MG63 (cell line): ENCODE results near the gene CFAP410. TPM values are rescaled to one million over a fixed set of nuclear protein-coding genes. Genes with fewer than 3 reads are reported as not detected.
"Not testable (repeated sequence)": the region's sequence is repeated elsewhere in the genome, so short reads cannot be mapped to it uniquely, and the experiment has no call there.

Experiments
- DNase-seq: peaks from one replicate; pipeline ENCODE4 v3.0.0-alpha.2; 2020
- H3K27me3 ChIP-seq: fragments of 250-450 bp; sonication (Bioruptor Pico); 2 replicates; pipeline ENCODE4 v1.5.1; 2020; ENCODE audit warnings: mild to moderate bottlenecking, moderate library complexity
- H3K36me3 ChIP-seq: fragments of 250-450 bp; sonication (Bioruptor Pico); 2 replicates; pipeline ENCODE4 v1.5.1; 2020; ENCODE audit warnings: mild to moderate bottlenecking, moderate library complexity
- H3K4me3 ChIP-seq: fragments of 250-450 bp; sonication (Bioruptor Pico); 2 replicates; pipeline ENCODE4 v1.5.1; 2020; ENCODE audit warnings: mild to moderate bottlenecking, moderate library complexity
- H3K9me3 ChIP-seq: fragments of 250-450 bp; sonication (Bioruptor Pico); 2 replicates; pipeline ENCODE4 v1.5.1; 2020; ENCODE audit warnings: mild to moderate bottlenecking, moderate library complexity
- total RNA-seq: library from RNA; depleted of rRNA; stranded (reverse); fragments of >200 nt; shearing (Covaris generic); gene quantifications from 2 replicates; pipeline ENCODE4 v1.2.3, GENCODE V29; 2014; ENCODE audit warnings: low replicate concordance

Gene CFAP410
- total RNA-seq, 1 experiment from 2014 or later: 34.9 TPM

DNA sequence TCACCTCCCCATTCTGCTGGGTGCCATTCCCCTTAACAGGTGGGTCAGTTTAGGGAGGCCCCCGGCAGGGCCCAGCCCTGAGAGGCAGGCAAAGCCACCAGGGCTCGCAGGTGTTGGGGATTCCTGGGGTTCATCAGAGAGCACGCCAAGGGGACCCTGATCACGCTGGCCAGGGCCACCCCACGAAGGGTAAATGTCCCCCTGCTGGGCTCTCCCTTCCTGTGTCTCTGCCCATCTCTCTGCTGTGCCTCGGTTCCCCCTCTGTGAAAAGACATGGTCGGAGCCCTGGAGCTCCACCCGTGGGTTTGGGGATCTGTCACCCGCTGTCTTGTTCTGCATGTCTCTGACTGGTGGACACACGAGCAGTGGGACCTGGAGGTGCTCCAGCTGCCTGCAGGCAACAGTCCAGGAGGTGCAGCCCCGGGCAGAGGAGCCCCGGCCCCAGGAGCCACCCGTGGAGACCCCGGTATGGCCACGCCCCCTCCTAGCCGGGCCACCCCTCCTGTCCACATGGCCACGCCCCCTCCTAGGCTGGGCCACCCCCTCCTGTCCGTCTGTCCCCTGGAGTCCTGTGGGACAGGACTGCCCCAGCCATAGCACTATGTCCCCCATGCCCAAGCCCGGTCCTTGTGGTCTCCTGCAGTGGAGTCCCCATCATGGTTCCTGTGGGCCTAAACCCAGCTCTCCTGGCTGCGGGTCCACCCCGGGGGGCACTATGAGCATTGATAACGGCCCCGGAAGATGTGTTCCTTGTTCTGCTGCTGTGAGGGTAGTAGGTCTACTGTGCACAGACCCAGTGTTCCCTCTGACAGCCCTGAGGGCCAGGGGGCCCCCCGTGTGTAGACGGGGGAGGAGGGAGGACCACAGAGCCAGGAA lies 47.0 kb downstream of the CFAP410 start:
- Histone ChIP-seq H3K9me3 (no peaks in the 10 kb centered on the region), H3K36me3 (no peaks in the 10 kb centered on the region), H3K27me3 (no peaks in the 10 kb centered on the region), H3K4me3 (no peak overlapping the region)
- DNase-seq: no peak

DNA sequence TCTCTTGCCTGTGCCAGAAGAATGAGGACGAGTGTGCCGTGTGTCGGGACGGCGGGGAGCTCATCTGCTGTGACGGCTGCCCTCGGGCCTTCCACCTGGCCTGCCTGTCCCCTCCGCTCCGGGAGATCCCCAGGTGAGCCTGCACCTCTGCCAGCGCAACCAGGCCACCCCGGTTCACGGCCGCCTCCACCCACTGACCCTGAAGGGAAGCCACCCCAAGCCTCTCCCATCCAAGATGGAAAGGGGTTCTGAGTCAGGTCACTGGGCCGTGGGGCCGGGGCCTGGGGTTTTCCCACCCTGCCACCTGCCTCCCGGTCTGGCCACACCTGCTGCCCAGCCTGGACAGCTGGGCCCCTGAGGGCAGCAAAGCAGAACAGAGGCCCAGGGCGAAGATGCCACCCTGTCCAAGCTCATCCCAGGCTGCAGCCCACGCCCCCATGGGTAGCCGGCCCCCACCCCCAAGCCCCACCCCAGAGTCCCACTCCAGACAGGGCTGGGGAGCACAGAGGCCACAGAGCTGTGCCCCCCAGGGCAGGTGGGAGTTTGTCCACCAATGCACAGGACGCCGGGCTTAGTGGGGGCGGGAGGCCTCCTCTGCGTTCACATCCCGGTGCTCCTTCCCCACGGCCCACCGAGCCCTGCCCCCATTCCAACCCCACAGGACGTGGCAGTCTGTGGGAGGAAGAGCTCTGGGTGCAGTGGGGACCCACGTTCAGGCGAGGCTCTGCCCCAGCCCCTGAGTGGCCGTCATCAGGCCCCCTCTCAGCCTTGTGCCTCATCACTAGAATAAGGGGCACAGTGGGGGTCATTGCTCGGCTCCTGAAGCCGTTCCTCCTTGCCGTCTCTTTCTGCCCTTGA lies 47.9 kb downstream of the CFAP410 start:
- Histone ChIP-seq H3K9me3 (no peaks in the 10 kb centered on the region), H3K36me3 (no peaks in the 10 kb centered on the region), H3K27me3 (no peaks in the 10 kb centered on the region; the same call in 1 of the 2 replicates), H3K4me3 (no peak overlapping the region)
- no peak for DNase-seq

GRCh38 chr21:44290327-44291077 lies 48.7 kb downstream of the CFAP410 start:
- Histone ChIP-seq H3K4me3 (no peak overlapping the region), H3K27me3 (no peaks in the 10 kb centered on the region; the same call in 1 of the 2 replicates), H3K36me3 (no peaks in the 10 kb centered on the region), H3K9me3 (no peaks in the 10 kb centered on the region)
- no peak for DNase-seq

DNA sequence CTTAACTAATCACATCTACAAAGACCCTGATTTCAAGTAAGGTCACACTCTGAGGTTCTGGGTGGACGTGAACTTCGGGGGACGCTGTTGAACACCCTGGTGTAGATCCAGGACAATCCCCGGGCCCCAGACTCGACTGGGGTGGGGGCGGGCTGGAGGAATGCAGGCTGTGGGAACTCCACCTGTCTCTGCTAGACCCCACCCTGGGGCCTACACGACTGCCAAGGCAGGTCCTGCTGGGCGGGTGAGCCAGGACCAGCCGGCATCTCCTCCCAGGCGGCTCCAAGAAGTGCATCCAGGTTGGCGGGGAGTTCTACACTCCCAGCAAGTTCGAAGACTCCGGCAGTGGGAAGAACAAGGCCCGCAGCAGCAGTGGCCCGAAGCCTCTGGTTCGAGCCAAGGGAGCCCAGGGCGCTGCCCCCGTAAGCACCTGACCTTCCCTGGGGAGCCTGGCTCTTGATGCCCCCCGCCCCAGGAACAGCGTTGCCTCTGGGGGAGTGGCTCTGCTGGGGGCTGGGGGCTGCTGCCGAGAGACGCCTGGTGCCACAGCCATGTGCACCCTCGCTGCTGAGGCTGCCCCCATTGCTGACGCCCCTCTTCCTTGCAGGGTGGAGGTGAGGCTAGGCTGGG lies 49.7 kb downstream of the CFAP410 start:
- Histone ChIP-seq H3K27me3 (no peaks in the 10 kb centered on the region; the same call in 1 of the 2 replicates), H3K36me3 (no peaks in the 10 kb centered on the region), H3K9me3 (no peaks in the 10 kb centered on the region), H3K4me3 (no peak overlapping the region)
- DNase-seq: no peak

DNA sequence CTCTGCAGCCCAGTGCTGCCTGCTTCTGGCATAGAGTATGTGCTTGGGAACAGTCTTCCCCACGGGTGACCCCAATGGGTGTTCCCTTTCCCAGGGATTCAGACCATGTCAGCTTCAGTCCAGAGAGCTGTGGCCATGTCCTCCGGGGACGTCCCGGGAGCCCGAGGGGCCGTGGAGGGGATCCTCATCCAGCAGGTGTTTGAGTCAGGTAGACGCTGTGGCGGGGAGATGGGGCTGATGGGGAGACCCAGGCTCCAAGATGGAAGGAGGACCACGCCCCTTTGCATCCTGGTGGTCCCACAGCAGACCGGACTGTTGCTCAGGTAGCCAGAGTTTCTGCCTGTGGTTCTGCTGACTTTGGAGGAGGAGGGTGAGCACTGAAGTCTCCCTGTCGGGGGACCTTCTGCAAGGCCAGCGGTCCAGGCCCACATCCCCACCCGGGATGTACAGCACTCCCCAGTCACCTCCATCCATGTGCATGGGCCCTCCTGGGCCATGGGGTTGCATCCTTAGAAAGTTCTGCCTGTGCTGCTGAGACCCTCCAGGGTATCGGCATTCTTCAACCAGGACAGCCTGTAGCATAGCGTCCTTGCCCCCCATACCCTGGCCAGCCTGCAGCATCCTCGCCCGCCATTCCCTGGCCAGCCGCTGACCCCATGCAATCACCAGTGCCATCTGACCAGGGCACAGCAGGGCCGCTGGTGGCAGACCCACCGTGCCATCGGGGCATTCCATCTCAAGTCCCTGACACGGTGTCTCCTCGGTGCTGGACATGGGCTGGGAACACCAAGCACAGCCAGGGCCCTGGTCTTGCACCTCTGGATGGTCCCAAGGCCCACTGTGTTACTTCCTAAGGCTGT lies 50.7 kb downstream of the CFAP410 start:
- no peak for DNase-seq
- H3K4me3 ChIP-seq: no peak overlapping the region
- no peaks in the 10 kb centered on the region; the same call in 1 of the 2 replicates for H3K27me3 ChIP-seq
- H3K9me3 ChIP-seq: no peaks in the 10 kb centered on the region
- H3K36me3 ChIP-seq: no peaks in the 10 kb centered on the region

GRCh38 chr21:44286716-44287632 lies 52.2 kb downstream of the CFAP410 start:
- no peaks in the 10 kb centered on the region for H3K36me3 ChIP-seq
- DNase-seq: no peak
- H3K4me3 ChIP-seq: no peak overlapping the region
- H3K9me3 ChIP-seq: no peaks in the 10 kb centered on the region
- H3K27me3 ChIP-seq: no peaks in the 10 kb centered on the region; the same call in 1 of the 2 replicates

GRCh38 chr21:44286086-44286715 lies 53.0 kb downstream of the CFAP410 start:
- Histone ChIP-seq H3K36me3 (no peaks in the 10 kb centered on the region), H3K9me3 (no peaks in the 10 kb centered on the region), H3K4me3 (no peak overlapping the region), H3K27me3 (no peaks in the 10 kb centered on the region; the same call in 1 of the 2 replicates)
- DNase-seq: no peak

GRCh38 chr21:44285138-44285992 lies 53.8 kb downstream of the CFAP410 start, which contains the start of gene AIRE:
TSS of gene AIRE (plus strand) at chr21:44285876. CDS start at chr21:44286007, 131 bp downstream.
- no peak for DNase-seq

GRCh38 chr21:44283948-44284347 lies 55.2 kb downstream of the CFAP410 start:
- no peaks in the 10 kb centered on the region for H3K9me3 ChIP-seq
- H3K36me3 ChIP-seq: no peaks in the 10 kb centered on the region

More at GRCh38 chr21:44285138-44285992, 53.8 kb downstream of the CFAP410 start, which contains the start of gene AIRE:
- no peaks in the 10 kb centered on the region; the same call in 1 of the 2 replicates for H3K27me3 ChIP-seq
- H3K4me3 ChIP-seq: no peak within 1 kb of the TSS
- no peaks in the 10 kb centered on the region for H3K9me3 ChIP-seq
- no peaks in the 10 kb centered on the region for H3K36me3 ChIP-seq

DNA sequence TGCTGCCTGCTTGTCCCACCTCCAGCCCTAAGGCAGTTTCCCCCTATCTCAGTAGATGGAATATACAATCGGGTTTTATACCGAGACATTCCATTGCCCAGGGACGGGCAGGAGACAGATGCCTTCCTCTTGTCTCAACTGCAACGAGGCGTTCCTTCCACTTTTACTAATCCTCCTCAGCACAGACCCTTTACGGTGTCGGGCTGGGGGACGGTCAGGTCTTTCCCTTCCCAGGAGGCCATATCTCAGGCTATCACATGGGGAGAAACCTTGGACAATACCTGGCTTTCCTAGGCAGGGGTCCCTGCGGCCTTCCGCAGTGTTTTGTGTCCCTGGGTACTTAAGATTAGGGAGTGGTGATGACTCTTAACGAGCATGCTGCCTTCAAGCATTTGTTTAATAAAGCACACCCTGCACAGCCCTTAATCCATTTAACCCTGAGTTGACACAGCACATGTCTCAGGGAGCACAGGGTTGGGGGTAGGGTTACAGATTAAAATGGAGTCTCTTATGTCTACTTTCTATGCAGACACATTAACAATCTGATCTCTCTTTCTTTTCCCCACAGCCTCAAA lies 55.9 kb downstream of the CFAP410 start:
- not testable (repeated sequence) for DNase-seq, H3K36me3 ChIP-seq, H3K4me3 ChIP-seq, H3K27me3 ChIP-seq, H3K9me3 ChIP-seq

More at GRCh38 chr21:44283948-44284347, 55.2 kb downstream of the CFAP410 start:
- Histone ChIP-seq H3K27me3 (no peaks in the 10 kb centered on the region; the same call in 1 of the 2 replicates), H3K4me3 (no peak overlapping the region)
- no peak for DNase-seq

DNA sequence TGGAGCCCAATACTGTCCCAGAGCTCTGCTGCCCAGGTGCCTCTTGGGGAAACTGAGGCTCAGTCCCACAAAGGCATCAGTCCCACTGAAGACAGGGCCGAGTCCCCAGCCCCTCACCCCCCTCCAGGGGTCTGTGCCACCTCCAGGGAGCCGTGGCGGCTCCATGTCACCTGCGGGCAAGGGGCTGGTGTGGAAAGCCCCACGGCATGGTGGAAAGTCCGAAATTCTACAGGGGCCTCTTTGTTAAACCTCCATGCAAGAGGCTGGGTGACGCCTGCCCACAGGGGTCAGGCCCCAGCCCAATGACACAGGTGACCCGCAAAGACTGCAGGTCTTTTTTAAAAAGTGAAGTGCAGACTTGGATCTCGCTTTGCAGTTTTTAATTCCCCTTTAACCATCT lies 56.8 kb downstream of the CFAP410 start:
- no peak for DNase-seq

DNA sequence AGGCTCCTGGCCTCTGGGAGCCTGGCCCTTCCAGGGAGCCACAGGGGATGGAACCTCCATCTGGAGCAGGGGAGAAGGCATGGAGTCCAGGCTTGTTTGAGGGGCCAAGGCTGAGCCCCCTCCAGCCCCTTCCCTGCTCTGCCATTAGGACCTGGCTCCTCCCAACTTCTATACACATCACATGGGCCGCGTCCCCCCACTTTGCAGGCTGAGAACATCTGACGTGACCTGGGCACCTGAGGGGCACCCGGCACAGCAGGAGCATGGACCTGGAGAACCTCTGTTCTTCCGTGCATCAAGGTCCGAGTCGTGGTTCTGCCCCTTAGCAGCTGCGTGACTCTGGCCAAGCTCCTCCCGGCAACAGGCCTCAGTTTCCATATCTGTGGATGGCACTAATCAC lies 57.4 kb downstream of the CFAP410 start:
- Histone ChIP-seq H3K9me3 (no peaks in the 10 kb centered on the region), H3K36me3 (no peaks in the 10 kb centered on the region), H3K4me3 (no peak overlapping the region), H3K27me3 (peaks cover 1% of the 10 kb centered on the region; the same call in 1 of the 2 replicates)
- DNase-seq: no peak

More for the DNA sequence above, 56.8 kb downstream of the CFAP410 start:
- Histone ChIP-seq H3K4me3 (no peak overlapping the region), H3K9me3 (no peaks in the 10 kb centered on the region), H3K27me3 (no peaks in the 10 kb centered on the region; the same call in 1 of the 2 replicates), H3K36me3 (no peaks in the 10 kb centered on the region)
